ENCODE measurements around the gene TSHR. TPM values are rescaled to one million over a fixed set of nuclear protein-coding genes. Genes with fewer than 3 reads are reported as not detected.

The TSHR gene
- total and polyA plus RNA-seq, 2 of the 4 experiments (the other 2 are of a cell fraction) = not detected

- ATAC-seq (ENCODE audit: low read depth) (no peak), DNase-seq (no peak)
- Histone ChIP-seq H3K56ac (ENCODE audit: extremely low read depth, insufficient read depth, low read length) (no peak overlapping the region), H3K9me1 (ENCODE audit: insufficient read depth, low read length) (peaks cover 4% of the 10 kb centered on the region; the same call in 1 of the 2 replicates), H3K23ac (ENCODE audit: low read depth, low read length) (no peak overlapping the region), H3K27ac (ENCODE audit: insufficient read depth, low read length) (no peak overlapping the region), H2AFZ (replicated peaks; ENCODE audit: low read length, poor library complexity) (no peak overlapping the region), H2BK5ac (ENCODE audit: low read depth, low read length, poor library complexity, severe bottlenecking) (no peak overlapping the region), H3K14ac (replicated peaks; ENCODE audit: low read depth, low read length) (no peak overlapping the region), H2BK20ac (ENCODE audit: low read depth, low read length) (no peak overlapping the region), H2AK9ac (replicated peaks; ENCODE audit: low read depth, low read length, poor library complexity) (no peak overlapping the region), H3K36me3 (ENCODE audit: control insufficient read depth, insufficient read depth, low read length) (peaks cover 2% of the 10 kb centered on the region), H3K18ac (ENCODE audit: low read depth, low read length) (no peak overlapping the region), H4K20me1 (ENCODE audit: insufficient read depth, low read length) (no peaks in the 10 kb centered on the region), H3K79me1 (ENCODE audit: low read depth in 1 of 2, low read length in 2 of 2) (no peaks in the 10 kb centered on the region), H2BK15ac (ENCODE audit: low read depth, low read length) (no peak overlapping the region), H2AK5ac (ENCODE audit: low read depth, low read length) (no peak overlapping the region), H3K9me3 (ENCODE audit: control insufficient read depth, insufficient read depth, low read length) (no peaks in the 10 kb centered on the region), H4K5ac (ENCODE audit: low read depth, low read length) (no peak overlapping the region), H3K4me2 (ENCODE audit: low read depth, low read length) (no peak overlapping the region), H3K27me3 (ENCODE audit: control insufficient read depth, insufficient read depth, low read length) (no peaks in the 10 kb centered on the region), H3K4me1 (ENCODE audit: control insufficient read depth, insufficient read depth, low read length) (peaks cover 5% of the 10 kb centered on the region; the same call in 1 of the 2 replicates), H2BK120ac (ENCODE audit: low read depth, low read length) (no peak overlapping the region), H3K4me3 (ENCODE audit: insufficient read depth, low read depth, low read length) (no peak overlapping the region), H3K9ac (ENCODE audit: low read depth, low read length) (no peak overlapping the region), H3K4ac (ENCODE audit: low read depth, low read length) (no peak overlapping the region), H4K8ac (ENCODE audit: low read depth in 2 of 2, low read length in 2 of 2) (no peak overlapping the region), H4K91ac (ENCODE audit: insufficient read depth, low read depth, low read length) (no peak overlapping the region)
- POLR2A ChIA-PET (ENCODE audit: unreplicated experiment) = no interaction called here
- TF ChIP-seq, protein P1, sequence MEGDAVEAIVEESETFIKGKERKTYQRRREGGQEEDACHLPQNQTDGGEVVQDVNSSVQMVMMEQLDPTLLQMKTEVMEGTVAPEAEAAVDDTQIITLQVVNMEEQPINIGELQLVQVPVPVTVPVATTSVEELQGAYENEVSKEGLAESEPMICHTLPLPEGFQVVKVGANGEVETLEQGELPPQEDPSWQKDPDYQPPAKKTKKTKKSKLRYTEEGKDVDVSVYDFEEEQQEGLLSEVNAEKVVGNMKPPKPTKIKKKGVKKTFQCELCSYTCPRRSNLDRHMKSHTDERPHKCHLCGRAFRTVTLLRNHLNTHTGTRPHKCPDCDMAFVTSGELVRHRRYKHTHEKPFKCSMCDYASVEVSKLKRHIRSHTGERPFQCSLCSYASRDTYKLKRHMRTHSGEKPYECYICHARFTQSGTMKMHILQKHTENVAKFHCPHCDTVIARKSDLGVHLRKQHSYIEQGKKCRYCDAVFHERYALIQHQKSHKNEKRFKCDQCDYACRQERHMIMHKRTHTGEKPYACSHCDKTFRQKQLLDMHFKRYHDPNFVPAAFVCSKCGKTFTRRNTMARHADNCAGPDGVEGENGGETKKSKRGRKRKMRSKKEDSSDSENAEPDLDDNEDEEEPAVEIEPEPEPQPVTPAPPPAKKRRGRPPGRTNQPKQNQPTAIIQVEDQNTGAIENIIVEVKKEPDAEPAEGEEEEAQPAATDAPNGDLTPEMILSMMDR (conservative IDR thresholded peaks at IDR 0.05; ENCODE audit: low read depth, low read length) = no peak
- no peak for TF ChIP-seq NFE2L2 (IDR thresholded peaks at IDR 0.05; ENCODE audit: low read depth, low read length)
- TF ChIP-seq, protein P2, sequence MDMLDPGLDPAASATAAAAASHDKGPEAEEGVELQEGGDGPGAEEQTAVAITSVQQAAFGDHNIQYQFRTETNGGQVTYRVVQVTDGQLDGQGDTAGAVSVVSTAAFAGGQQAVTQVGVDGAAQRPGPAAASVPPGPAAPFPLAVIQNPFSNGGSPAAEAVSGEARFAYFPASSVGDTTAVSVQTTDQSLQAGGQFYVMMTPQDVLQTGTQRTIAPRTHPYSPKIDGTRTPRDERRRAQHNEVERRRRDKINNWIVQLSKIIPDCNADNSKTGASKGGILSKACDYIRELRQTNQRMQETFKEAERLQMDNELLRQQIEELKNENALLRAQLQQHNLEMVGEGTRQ (IDR thresholded peaks at IDR 0.05; ENCODE audit: low read depth, low read length) = no peak
- TF ChIP-seq MAZ (IDR thresholded peaks at IDR 0.05; ENCODE audit: borderline replicate concordance, low read depth, low read length) = no peak
- TF ChIP-seq CHD1 (IDR thresholded peaks at IDR 0.05; ENCODE audit: low read depth, low read length) = no peak
- TF ChIP-seq POLR2A (IDR thresholded peaks at IDR 0.05; ENCODE audit: low read depth, low read length) = no peak
- no peak for TF ChIP-seq SMC3 (IDR thresholded peaks at IDR 0.05; ENCODE audit: low read depth, low read length)
- no peak for TF ChIP-seq MAFK (IDR thresholded peaks at IDR 0.05; ENCODE audit: low read depth, low read length)
- no peak for TF ChIP-seq MXI1 (IDR thresholded peaks at IDR 0.05; ENCODE audit: borderline replicate concordance, low read depth, low read length)
- no peak for TF ChIP-seq FOS (IDR thresholded peaks at IDR 0.05; ENCODE audit: low read depth, low read length)
- TF ChIP-seq RFX5 (IDR thresholded peaks at IDR 0.05; ENCODE audit: low read depth, low read length) = no peak
- BruUV-seq (replicated peaks) = no TSS peak
- in situ Hi-C loops (cut with MboI; ENCODE audit: low sequenced_read_pairs) (no loop called here), dilution Hi-C loops (cut with HindIII; ENCODE audit: low sequenced_read_pairs, unreplicated experiment) (no loop called here), intact Hi-C loops (cut with micrococcal nuclease) (no loop called here)
- no CpG with 5 or more reads among the region's 3 CpGs for WGBS, 2 experiments (ENCODE audit: extremely low coverage in 2 of 2, insufficient read length in 1 of 2)
- CTCF ChIA-PET = interaction anchor here (0.6 kb wide), 1 partner anchor 180 kb away, joined by 4 read pairs; no protein-coding TSS in a partner anchor
Measured at GRCh38 chr14:81176241-81176640, 220.8 kb downstream of the TSHR start.
